B cell (primary cell): ENCODE measurements around the gene KCNK2. TPM values are rescaled to one million over a fixed set of nuclear protein-coding genes. Genes with fewer than 3 reads are reported as not detected.
"Not testable (repeated sequence)": the region's sequence is repeated elsewhere in the genome, so short reads cannot be mapped to it uniquely, and the experiment has no call there.

Experiments used
- ATAC-seq: fragments of 200-7000 bp; cut with Tn5 transposase; one replicate; pipeline ENCODE4 v1.10.0; 2021; ENCODE audit warnings: low read depth, mild to moderate bottlenecking, moderate number of reproducible peaks, moderate library complexity
- CTCF ChIA-PET: fragments of 350-600 bp; sonication (Branson Sonifier 250); formaldehyde crosslinking; loops from one replicate; lab custom pipeline; 2021; ENCODE audit warnings: antibody characterized with exemption, inconsistent platforms; lab: Charles Lee
- POLR2A ChIA-PET: fragments of 350-600 bp; sonication (Branson Sonifier 250); formaldehyde crosslinking; loops from one replicate; lab custom pipeline; 2021; ENCODE audit warnings: antibody characterized with exemption; lab: Charles Lee
- DNase-seq: peaks from one replicate; pipeline ENCODE4 v3.0.0; 2013
- H2AFZ ChIP-seq: 2 replicates; pipeline ENCODE4 v1.6.1; 2012; ENCODE audit warnings: mild to moderate bottlenecking, low read depth, low read length; ENCODE audit not compliant: insufficient read depth, poor library complexity, severe bottlenecking
- H3K27ac ChIP-seq, 2 donors: 1 replicate in 1 of 2; 2 replicates in 1 of 2; pipeline ENCODE4 v1.5.1; 2012 to 2013; ENCODE audit warnings: low read length in 2 of 2, mild to moderate bottlenecking in 2 of 2, moderate library complexity in 1 of 2
- H3K27me3 ChIP-seq, 4 experiments: fragments of 200-600 bp in 1 of 4; sonication (generic) in 1 of 4; replicated peaks in 1 of 4; 1 replicate in 2 of 4; 2 replicates in 2 of 4; pipeline versions ENCODE4 v1.6.1 to v1.7.0; 2013 to 2016; ENCODE audit warnings: low read length in 3 of 4, mild to moderate bottlenecking in 2 of 4, mixed read lengths in 1 of 4, moderate library complexity in 1 of 4; ENCODE audit not compliant: insufficient read depth in 4 of 4, control insufficient read depth in 3 of 4; ENCODE audit errors: control extremely low read depth in 1 of 4
- H3K36me3 ChIP-seq, 2 experiments: replicated peaks in 1 of 2; 1 replicate in 1 of 2; 2 replicates in 1 of 2; pipeline versions ENCODE4 v1.6.1 to v1.7.1; 2013; ENCODE audit warnings: low read length in 1 of 2; ENCODE audit not compliant: insufficient read depth in 2 of 2, control insufficient read depth in 1 of 2; ENCODE audit errors: control extremely low read depth in 1 of 2, extremely low read depth in 1 of 2
- H3K4me1 ChIP-seq, 2 donors: fragments of 200-600 bp in 1 of 2; sonication (generic) in 1 of 2; 1 replicate in 1 of 2; 2 replicates in 1 of 2; pipeline versions ENCODE4 v1.5.1 to v1.6.1; 2013 to 2017; ENCODE audit warnings: low read length in 2 of 2; ENCODE audit not compliant: control insufficient read depth in 2 of 2, insufficient read depth in 2 of 2
- H3K4me2 ChIP-seq: replicated peaks from 2 replicates; pipeline ENCODE3; 2012; ENCODE audit warnings: mild to moderate bottlenecking, low read depth, low read length; ENCODE audit not compliant: poor library complexity, severe bottlenecking
- H3K4me3 ChIP-seq, 5 experiments: fragments of 200-600 bp in 1 of 5; sonication (generic) in 1 of 5; 1 replicate in 3 of 5; 2 replicates in 2 of 5; pipeline versions ENCODE4 v1.5.1 to v1.7.0; 2011 to 2016; ENCODE audit warnings: low read length in 4 of 5, mild to moderate bottlenecking in 4 of 5, low read depth in 2 of 5, control low read depth in 1 of 5, moderate library complexity in 1 of 5; ENCODE audit not compliant: insufficient read depth in 1 of 5; ENCODE audit errors: control extremely low read depth in 1 of 5, extremely low read depth in 1 of 5
- H3K79me2 ChIP-seq: fragments of 200-600 bp; sonication (generic); one replicate; pipeline ENCODE4 v1.6.0; 2016; ENCODE audit warnings: low read length; ENCODE audit not compliant: control insufficient read depth, insufficient read depth
- H3K9ac ChIP-seq: fragments of 200-600 bp; sonication (generic); 2 replicates; pipeline ENCODE4 v1.6.1; 2017; ENCODE audit warnings: mild to moderate bottlenecking, low read length, moderate library complexity
- H3K9me3 ChIP-seq, 3 donors: one replicate each; pipeline versions ENCODE4 v1.6.1 to v1.7.1; 2013; ENCODE audit warnings: low read length in 2 of 3; ENCODE audit not compliant: control insufficient read depth in 2 of 3, insufficient read depth in 1 of 3; ENCODE audit errors: control extremely low read depth in 1 of 3
- H4K20me1 ChIP-seq: 2 replicates; pipeline ENCODE4 v1.6.0; 2012; ENCODE audit warnings: mild to moderate bottlenecking, low read length; ENCODE audit not compliant: insufficient read depth, control insufficient read depth, poor library complexity, severe bottlenecking
- H3K27ac Mint-ChIP-seq: one replicate; pipeline ENCODE4 v1.8.0; 2021; ENCODE audit warnings: mixed read lengths
- H3K27me3 Mint-ChIP-seq: one replicate; pipeline ENCODE4 v1.8.0; 2021; ENCODE audit warnings: mixed read lengths
- H3K4me1 Mint-ChIP-seq: one replicate; pipeline ENCODE4 v1.8.0; 2021; ENCODE audit warnings: mixed read lengths
- H3K4me3 Mint-ChIP-seq: one replicate; pipeline ENCODE4 v1.8.0; 2021; ENCODE audit warnings: mixed read lengths
- H3K9me3 Mint-ChIP-seq: one replicate; pipeline ENCODE4 v1.8.0; 2022; ENCODE audit warnings: mixed read lengths; ENCODE audit not compliant: insufficient read depth
- CTCF ChIP-seq: fragments of 200-600 bp; IDR thresholded peaks from one replicate; pipeline ENCODE4 v1.8.0; 2022; ENCODE audit warnings: antibody characterized with exemption, mild to moderate bottlenecking
- EZH2 ChIP-seq: IDR thresholded peaks from 2 replicates; pipeline ENCODE4 v1.6.1; 2012; ENCODE audit warnings: borderline replicate concordance, low read depth, mild to moderate bottlenecking, moderate library complexity, low read length; ENCODE audit not compliant: insufficient read depth, poor library complexity, severe bottlenecking
- WGBS: methylation state at CpG from one replicate; pipeline ENCODE4 v1.1.5; 2013; ENCODE audit warnings: missing lambda C conversion rate; ENCODE audit not compliant: insufficient coverage; 5-methylcytosine and 5-hydroxymethylcytosine counted together
- intact Hi-C: fragments of 100-400 bp; cut with micrococcal nuclease; formaldehyde crosslinking; loops from one replicate; pipeline ENCODE4 v1.10.0; 2022
- polyA plus RNA-seq: library from polyadenylated mRNA; depleted of rRNA; stranded (reverse); fragments of >200 nt; gene quantifications from 2 replicates; pipeline ENCODE4 v1.2.3, GENCODE V29; 2012
- total RNA-seq, 2 donors: library from RNA; stranded (reverse); fragments of 120-200 nt in 1 of 2; gene quantifications; 1 replicate in 1 of 2; 2 replicates in 1 of 2; pipeline versions ENCODE4 v1.2.3 to v1.2.4, GENCODE V29; 2013 to 2022

The KCNK2 gene
- total and polyA plus RNA-seq, 2 donors (not counting 1 experiment from before 2014, with no cell fraction given), result not detected

GRCh38 chr1:215160351-215160750 is 77.8 kb downstream of the KCNK2 start:
- Histone ChIP-seq H2AFZ (no peak overlapping the region), H3K4me3 (no peak overlapping the region), H3K27me3 (no peaks in the 10 kb centered on the region), H3K9me3 (peaks cover 0 to 3% (median 0%) of the 10 kb centered on the region in 3 donors), H3K4me2 (no peak overlapping the region), H3K9ac (no peak overlapping the region), H4K20me1 (no peaks in the 10 kb centered on the region), H3K27ac (no peak overlapping the region), H3K36me3 (no peaks in the 10 kb centered on the region), H3K79me2 (no peaks in the 10 kb centered on the region), H3K4me1 (no peaks in the 10 kb centered on the region)
- no peak for ATAC-seq
- Mint-ChIP-seq H3K27ac (no peak overlapping the region), H3K4me3 (no peak overlapping the region), H3K4me1 (no peaks in the 10 kb centered on the region), H3K27me3 (no peaks in the 10 kb centered on the region), H3K9me3 (peaks cover 1% of the 10 kb centered on the region)
- 63% methylated on average over 1 of the region's 1 CpG for WGBS
- no peak for DNase-seq
- intact Hi-C loops, result no loop called here
- ChIA-PET CTCF (no interaction called here), POLR2A (no interaction called here)
- no peak for TF ChIP-seq CTCF
- no peak for TF ChIP-seq EZH2

- H3K27ac ChIP-seq, H3K27me3 ChIP-seq, POLR2A ChIA-PET, H3K4me3 ChIP-seq, H3K4me1 ChIP-seq, H3K4me1 Mint-ChIP-seq, H4K20me1 ChIP-seq, H3K9ac ChIP-seq, DNase-seq, H3K36me3 ChIP-seq, ATAC-seq, intact Hi-C loops, H3K9me3 Mint-ChIP-seq, H2AFZ ChIP-seq, H3K9me3 ChIP-seq, H3K4me3 Mint-ChIP-seq, CTCF ChIA-PET, H3K27ac Mint-ChIP-seq, H3K27me3 Mint-ChIP-seq, H3K4me2 ChIP-seq, H3K79me2 ChIP-seq: not testable (repeated sequence)
- 100% methylated on average over 2 of the region's 4 CpGs for WGBS
These were observed 80.6 kb downstream of the KCNK2 start for GRCh38 chr1:215163144-215163543.
